Measurements from ENCODE around the gene DGKH.

DNA sequence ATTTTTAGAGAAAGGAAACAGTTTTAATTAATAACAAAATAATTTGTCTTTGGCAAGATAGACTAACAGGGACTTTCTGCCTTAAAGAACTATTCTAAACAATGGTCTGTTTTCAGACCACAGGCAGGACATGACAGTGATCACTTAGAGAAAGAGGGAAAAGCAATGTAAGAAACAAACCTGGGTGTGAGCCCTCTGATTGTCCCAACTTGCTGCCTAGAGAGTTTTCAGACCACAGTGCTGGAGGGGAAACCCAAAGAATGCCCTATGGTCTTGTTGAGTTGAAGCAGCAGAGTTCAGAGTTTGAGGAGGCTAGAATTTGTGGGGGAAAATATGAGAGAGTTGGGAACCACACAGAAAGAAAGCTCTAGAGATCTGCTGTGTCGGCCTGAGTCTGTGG, 38.1 kb downstream of the DGKH start:
- TF ChIP-seq, protein P1, sequence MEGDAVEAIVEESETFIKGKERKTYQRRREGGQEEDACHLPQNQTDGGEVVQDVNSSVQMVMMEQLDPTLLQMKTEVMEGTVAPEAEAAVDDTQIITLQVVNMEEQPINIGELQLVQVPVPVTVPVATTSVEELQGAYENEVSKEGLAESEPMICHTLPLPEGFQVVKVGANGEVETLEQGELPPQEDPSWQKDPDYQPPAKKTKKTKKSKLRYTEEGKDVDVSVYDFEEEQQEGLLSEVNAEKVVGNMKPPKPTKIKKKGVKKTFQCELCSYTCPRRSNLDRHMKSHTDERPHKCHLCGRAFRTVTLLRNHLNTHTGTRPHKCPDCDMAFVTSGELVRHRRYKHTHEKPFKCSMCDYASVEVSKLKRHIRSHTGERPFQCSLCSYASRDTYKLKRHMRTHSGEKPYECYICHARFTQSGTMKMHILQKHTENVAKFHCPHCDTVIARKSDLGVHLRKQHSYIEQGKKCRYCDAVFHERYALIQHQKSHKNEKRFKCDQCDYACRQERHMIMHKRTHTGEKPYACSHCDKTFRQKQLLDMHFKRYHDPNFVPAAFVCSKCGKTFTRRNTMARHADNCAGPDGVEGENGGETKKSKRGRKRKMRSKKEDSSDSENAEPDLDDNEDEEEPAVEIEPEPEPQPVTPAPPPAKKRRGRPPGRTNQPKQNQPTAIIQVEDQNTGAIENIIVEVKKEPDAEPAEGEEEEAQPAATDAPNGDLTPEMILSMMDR (conservative IDR thresholded peaks at IDR 0.05 in 1 of 2, IDR thresholded peaks at IDR 0.05 in 1 of 2; ENCODE audit: low read depth in 1 of 2, low read length in 2 of 2): no peak
- TF ChIP-seq EZH2 (IDR thresholded peaks at IDR 0.05; ENCODE audit: low read length, missing control alignments): no peak

Measured in fibroblast of lung (primary cell).